IgD-negative memory B cell (primary cell): ENCODE results near the gene AKAP9. TPM values are rescaled to one million over a fixed set of nuclear protein-coding genes. Genes with fewer than 3 reads are reported as not detected.
A peak's percentile ranks its signal among the peaks of the same experiment; 100 is the strongest.
"Not testable (repeated sequence)": the region's sequence is repeated elsewhere in the genome, so short reads cannot be mapped to it uniquely, and the experiment has no call there.

ENCODE experiments used
- H3K27ac Mint-ChIP-seq, 3 donors: one replicate each; pipeline ENCODE4 v1.8.0; 2020 to 2022; ENCODE audit warnings: mild to moderate bottlenecking in 3 of 3, mixed read lengths in 3 of 3, moderate library complexity in 1 of 3
- H3K27me3 Mint-ChIP-seq: one replicate; pipeline ENCODE4 v1.8.0; 2021; ENCODE audit warnings: mixed read lengths
- H3K36me3 Mint-ChIP-seq: one replicate; pipeline ENCODE4 v1.8.0; 2020; ENCODE audit warnings: mild to moderate bottlenecking, mixed read lengths
- H3K4me1 Mint-ChIP-seq, 3 donors: one replicate each; pipeline ENCODE4 v1.8.0; 2020 to 2022; ENCODE audit warnings: mixed read lengths in 3 of 3, mild to moderate bottlenecking in 1 of 3
- H3K4me3 Mint-ChIP-seq, 4 donors: one replicate each; pipeline ENCODE4 v1.8.0; 2020 to 2022; ENCODE audit warnings: mild to moderate bottlenecking in 4 of 4, mixed read lengths in 4 of 4, moderate library complexity in 3 of 4
- H3K9me3 Mint-ChIP-seq, 3 donors: one replicate each; pipeline ENCODE4 v1.8.0; 2020 to 2021; ENCODE audit warnings: mixed read lengths in 3 of 3, mild to moderate bottlenecking in 1 of 3
- polyA plus RNA-seq: library from polyadenylated mRNA; unstranded; fragments of 300-500 nt; fragmentation: Illumina TruSeq; gene quantifications from one replicate; pipeline ENCODE4 v1.2.3, GENCODE V29; 2021

The AKAP9 gene
- polyA plus RNA-seq, 1 donor from 2014 or later, result 36.2 TPM

DNA sequence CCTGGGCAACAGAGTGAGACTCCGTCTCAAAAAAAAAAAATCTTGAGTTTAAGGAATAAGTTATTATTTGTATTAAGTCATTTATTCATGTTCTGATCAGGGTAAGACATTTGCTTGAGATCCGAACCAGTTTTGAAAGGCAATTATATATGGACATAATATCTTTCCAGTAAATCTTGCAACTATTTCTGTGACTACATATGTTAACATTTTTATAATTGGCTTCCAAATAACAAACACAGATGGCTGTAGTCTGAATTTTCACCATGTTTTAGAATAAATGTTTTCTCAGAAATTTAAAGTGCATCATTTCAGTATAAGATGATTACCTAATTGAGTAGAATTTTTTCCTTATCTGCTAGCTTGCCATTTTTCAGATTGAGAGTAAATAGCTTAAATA is 21.2 kb downstream of the AKAP9 start:
- no peaks in the 10 kb centered on the region for H3K27me3 Mint-ChIP-seq
- peaks cover 0 to 2% (median 1%) of the 10 kb centered on the region in 3 donors for H3K9me3 Mint-ChIP-seq
- no peak overlapping the region for H3K4me3 Mint-ChIP-seq
- H3K27ac Mint-ChIP-seq, result no peak overlapping the region
- peaks cover 10% of the 10 kb centered on the region for H3K36me3 Mint-ChIP-seq
- peaks cover 16 to 21% (median 16%) of the 10 kb centered on the region in 3 donors for H3K4me1 Mint-ChIP-seq

DNA sequence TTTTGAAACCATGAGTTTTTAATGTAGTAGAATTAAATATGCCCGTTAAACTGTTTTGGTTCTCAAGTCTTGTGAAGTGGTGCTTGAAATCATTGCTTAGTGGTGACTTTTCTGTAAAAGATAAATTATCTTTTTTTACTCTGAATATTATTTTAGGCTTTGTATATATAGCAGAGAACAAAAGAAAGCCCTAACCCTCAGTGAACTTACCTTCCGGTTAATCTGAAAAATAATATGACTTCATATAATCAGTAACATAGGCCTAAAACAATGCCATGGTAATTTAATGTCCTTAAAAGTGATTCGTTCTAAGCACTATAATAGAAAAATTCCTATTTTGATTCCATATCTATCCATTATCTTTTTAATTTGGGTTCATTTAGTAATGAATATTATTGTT is 21.8 kb downstream of the AKAP9 start:
- Mint-ChIP-seq H3K4me1 (peaks cover 21 to 27% (median 22%) of the 10 kb centered on the region in 3 donors), H3K36me3 (peaks cover 9% of the 10 kb centered on the region), H3K4me3 (no peak overlapping the region), H3K9me3 (peaks cover 0 to 2% (median 1%) of the 10 kb centered on the region in 3 donors), H3K27me3 (no peaks in the 10 kb centered on the region), H3K27ac (no peak overlapping the region)

DNA sequence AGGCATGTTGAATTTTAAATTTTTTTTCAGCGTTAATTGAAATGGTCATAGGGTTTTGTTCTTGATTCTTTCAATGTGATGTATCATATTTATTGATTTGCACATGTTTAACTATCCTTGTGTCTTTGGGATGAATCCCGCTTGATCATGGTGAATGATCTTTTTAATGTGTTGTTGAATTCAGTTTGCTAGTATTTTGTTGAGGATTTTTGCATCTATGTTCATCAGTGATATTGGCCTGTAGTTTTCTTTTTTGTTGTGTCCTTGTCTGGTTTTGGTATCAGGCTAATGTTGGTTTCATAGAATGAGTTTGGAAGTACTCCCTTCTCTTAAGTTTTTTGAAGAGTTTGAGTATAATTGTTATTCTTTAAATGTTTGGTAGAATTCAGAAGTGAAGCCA is 26.9 kb downstream of the AKAP9 start:
- H3K36me3 Mint-ChIP-seq, H3K27me3 Mint-ChIP-seq, H3K9me3 Mint-ChIP-seq: not testable (repeated sequence)
- Mint-ChIP-seq H3K4me1 (peaks cover 35 to 47% (median 38%) of the 10 kb centered on the region in 3 donors), H3K4me3 (peak overlapping the region in 1 of 4 donors; percentile 86), H3K27ac (peak overlapping the region in 1 of 3 donors; percentile 13)

DNA sequence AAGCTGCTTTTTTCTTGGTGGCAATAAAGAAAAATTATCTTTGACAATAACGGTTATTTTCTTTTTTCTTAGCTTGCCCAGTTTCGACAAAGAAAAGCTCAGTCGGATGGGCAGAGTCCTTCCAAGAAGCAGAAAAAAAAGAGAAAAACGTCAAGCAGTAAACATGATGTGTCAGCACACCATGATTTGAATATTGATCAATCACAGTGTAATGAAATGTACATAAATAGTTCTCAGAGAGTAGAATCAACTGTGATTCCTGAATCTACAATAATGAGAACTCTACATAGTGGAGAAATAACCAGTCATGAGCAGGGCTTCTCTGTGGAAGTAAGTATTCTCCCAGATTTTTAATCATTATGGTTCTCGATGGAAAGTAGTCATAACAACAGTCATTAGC is 33.0 kb downstream of the AKAP9 start:
- Mint-ChIP-seq H3K4me1 (peaks cover 12 to 25% (median 16%) of the 10 kb centered on the region in 3 donors), H3K9me3 (no peaks in the 10 kb centered on the region), H3K4me3 (no peak overlapping the region), H3K27me3 (no peaks in the 10 kb centered on the region), H3K36me3 (peaks cover 5% of the 10 kb centered on the region), H3K27ac (no peak overlapping the region)

DNA sequence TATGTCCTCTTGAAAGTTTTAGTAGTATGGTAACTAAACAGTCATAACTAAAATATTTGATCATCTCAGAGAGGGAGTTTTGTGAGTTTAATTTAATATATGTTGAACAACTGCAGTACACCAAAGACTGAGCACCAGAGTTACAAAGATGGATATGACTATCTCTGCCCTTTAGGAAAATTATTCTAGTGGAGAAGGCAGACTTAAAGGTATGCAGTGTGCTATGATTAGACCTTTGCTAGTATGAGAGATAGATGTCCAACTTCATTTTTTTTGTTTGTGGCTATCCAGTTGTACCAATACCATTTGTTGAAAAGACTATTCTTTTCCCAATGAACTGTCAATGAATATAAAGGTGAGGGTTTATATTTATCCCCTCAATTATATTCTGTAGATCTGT is 33.4 kb downstream of the AKAP9 start:
- no peaks in the 10 kb centered on the region for H3K27me3 Mint-ChIP-seq
- H3K36me3 Mint-ChIP-seq, result peaks cover 5% of the 10 kb centered on the region
- no peak overlapping the region for H3K4me3 Mint-ChIP-seq
- H3K9me3 Mint-ChIP-seq, result no peaks in the 10 kb centered on the region
- peak overlapping the region in 1 of 3 donors; percentile 69 for H3K27ac Mint-ChIP-seq
- peaks cover 10 to 24% (median 16%) of the 10 kb centered on the region in 3 donors for H3K4me1 Mint-ChIP-seq

DNA sequence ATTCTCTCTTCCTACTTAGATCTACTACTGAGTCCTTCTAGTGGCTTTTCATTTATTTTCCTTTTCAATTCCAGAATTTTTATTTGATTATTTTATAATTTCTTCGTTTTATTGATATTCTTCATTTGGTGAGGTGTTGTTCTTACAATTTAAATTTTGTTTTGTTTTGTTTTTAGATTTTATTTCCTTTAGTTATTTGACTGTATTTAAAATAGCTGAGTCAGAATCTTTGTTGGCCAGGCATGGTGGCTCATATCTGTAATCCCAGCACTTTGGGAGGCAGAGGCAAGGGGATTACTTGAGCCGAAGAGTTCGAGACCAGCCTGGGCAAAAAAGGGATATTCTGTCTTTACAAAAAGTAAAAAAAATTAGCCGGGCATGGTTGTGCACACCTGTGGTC is 36.1 kb downstream of the AKAP9 start:
- Mint-ChIP-seq H3K27ac (no peak overlapping the region), H3K4me3 (no peak overlapping the region), H3K4me1 (peaks cover 2 to 5% (median 4%) of the 10 kb centered on the region in 3 donors), H3K36me3 (peaks cover 5% of the 10 kb centered on the region), H3K27me3 (no peaks in the 10 kb centered on the region), H3K9me3 (no peaks in the 10 kb centered on the region)

DNA sequence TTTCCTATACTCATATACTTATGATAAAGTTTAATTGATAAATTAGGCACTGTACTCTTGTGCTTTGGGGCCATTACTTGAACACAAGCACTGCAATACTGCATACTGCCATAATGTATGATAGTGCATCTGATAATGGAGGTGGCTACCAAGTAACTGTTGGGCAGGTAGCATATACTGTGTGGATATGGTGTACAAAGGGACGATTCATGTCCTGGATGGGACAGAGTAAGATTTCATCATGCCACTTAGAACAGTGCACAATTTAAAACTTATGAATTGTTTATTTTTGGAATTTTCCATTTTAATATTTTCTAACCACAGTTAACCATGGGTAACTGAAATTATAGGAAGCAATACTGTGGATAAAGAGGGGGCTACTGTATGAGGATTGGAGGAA is 38.9 kb downstream of the AKAP9 start:
- H3K4me1 Mint-ChIP-seq, result peaks cover 4 to 8% (median 7%) of the 10 kb centered on the region in 3 donors
- H3K9me3 Mint-ChIP-seq, result peaks cover 0 to 2% (median 1%) of the 10 kb centered on the region in 3 donors
- no peak overlapping the region for H3K27ac Mint-ChIP-seq
- H3K36me3 Mint-ChIP-seq, result peaks cover 12% of the 10 kb centered on the region
- no peaks in the 10 kb centered on the region for H3K27me3 Mint-ChIP-seq
- H3K4me3 Mint-ChIP-seq, result no peak overlapping the region

DNA sequence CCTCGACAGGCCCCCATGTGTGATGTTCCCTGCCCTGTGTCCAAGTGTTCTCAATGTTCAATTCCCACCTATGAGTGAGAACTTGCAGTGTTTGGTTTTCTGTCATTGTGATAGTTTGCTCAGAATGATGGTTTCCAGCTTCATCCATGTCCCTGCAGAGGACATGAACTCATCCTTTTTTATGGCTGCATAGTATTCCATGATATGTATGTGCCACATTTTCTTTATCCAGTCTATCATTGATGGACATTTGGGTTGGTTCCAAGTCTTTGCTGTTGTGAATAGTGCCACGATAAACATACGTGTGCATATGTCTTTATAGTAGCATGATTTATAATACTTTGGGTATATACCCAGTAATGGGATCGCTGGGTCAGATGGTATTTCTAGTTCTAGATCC is 41.7 kb downstream of the AKAP9 start:
- not testable (repeated sequence) for H3K4me1 Mint-ChIP-seq, H3K9me3 Mint-ChIP-seq, H3K4me3 Mint-ChIP-seq, H3K27ac Mint-ChIP-seq, H3K27me3 Mint-ChIP-seq
- peaks cover 15% of the 10 kb centered on the region for H3K36me3 Mint-ChIP-seq

DNA sequence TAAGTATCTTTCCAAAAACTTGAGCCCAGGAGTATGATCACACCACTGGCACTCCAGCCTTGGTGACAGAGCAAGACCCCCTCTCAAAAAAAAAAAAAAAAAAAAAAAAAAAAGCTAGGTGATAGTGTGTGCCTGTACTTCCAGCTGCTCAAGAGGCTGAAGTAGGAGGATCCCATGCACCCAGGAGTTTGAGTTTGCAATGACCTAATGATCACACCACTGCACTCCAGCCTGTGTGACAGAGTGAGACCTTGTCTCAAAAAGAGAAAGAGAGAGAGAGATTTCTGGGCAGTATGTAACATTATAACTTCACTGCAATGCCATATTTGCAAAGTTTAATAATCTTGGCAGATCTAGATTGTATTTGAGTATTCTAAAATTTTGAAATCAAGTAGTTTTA is 47.6 kb downstream of the AKAP9 start:
- H3K27ac Mint-ChIP-seq, result peak overlapping the region in 1 of 3 donors; percentile 54
- H3K4me1 Mint-ChIP-seq, result peaks cover 0 to 8% (median 6%) of the 10 kb centered on the region in 3 donors

DNA sequence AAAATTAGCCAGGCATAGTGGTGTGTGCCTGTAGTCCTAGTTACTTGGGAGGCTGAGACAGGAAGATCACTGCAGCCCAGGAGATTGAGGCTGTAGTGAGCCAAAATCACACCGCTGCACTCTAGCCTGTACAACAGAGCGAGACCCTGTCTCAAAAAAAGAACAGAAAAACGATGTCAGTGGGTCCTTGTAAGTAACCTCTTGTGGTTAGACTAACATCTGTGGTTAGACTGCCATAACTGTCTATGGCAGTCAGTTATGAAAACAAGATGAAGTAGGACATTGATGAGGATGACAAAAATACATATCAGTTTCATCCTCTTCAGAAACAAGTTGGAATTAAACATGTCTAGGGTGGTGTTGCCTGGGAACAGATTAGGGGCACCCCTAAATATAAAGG is 53.3 kb downstream of the AKAP9 start:
- H3K27me3 Mint-ChIP-seq, result no peaks in the 10 kb centered on the region
- H3K9me3 Mint-ChIP-seq, result no peaks in the 10 kb centered on the region
- no peak overlapping the region for H3K4me3 Mint-ChIP-seq
- H3K27ac Mint-ChIP-seq, result peak overlapping the region in 1 of 3 donors; percentile 57
- peaks cover 11% of the 10 kb centered on the region for H3K36me3 Mint-ChIP-seq
- H3K4me1 Mint-ChIP-seq, result peaks cover 0 to 5% (median 3%) of the 10 kb centered on the region in 3 donors

More for the DNA sequence above, 47.6 kb downstream of the AKAP9 start:
- no peak overlapping the region for H3K4me3 Mint-ChIP-seq
- no peaks in the 10 kb centered on the region for H3K9me3 Mint-ChIP-seq
- H3K36me3 Mint-ChIP-seq, result peaks cover 12% of the 10 kb centered on the region
- no peaks in the 10 kb centered on the region for H3K27me3 Mint-ChIP-seq

DNA sequence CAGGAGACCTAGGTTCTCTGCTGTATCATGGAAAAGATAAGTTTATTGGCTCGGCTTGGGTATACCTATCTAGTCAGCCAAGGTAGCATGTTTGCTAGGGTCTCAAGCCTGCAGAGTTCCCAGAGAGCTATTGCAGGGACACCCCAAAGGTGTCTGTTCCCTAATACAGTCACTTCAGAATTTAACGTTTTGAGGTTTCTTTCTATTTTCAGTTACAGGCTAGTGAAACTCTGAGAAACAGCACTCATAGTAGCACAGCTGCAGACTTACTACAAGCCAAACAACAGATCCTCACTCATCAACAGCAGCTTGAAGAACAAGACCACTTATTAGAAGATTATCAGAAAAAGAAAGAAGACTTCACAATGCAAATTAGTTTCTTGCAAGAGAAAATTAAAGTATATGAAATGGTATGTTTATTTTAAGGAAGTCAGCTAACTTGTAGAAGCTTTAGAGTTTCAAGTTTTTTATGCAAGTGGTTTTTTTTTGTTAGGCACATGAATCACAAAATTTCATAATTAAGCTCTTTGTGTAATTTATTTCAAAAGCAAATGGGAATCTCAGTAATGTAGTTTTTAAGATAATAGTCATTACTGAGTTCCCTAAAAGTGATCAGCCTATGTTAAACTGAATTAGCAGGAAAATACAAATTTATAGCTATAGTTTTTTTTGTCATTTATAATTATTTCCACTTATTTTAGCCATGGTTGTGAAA is 54.9 kb downstream of the AKAP9 start:
- Mint-ChIP-seq H3K9me3 (no peaks in the 10 kb centered on the region), H3K27ac (no peak overlapping the region), H3K4me1 (peaks cover 0 to 5% (median 3%) of the 10 kb centered on the region in 3 donors), H3K27me3 (no peaks in the 10 kb centered on the region), H3K36me3 (peaks cover 11% of the 10 kb centered on the region), H3K4me3 (no peak overlapping the region)

DNA sequence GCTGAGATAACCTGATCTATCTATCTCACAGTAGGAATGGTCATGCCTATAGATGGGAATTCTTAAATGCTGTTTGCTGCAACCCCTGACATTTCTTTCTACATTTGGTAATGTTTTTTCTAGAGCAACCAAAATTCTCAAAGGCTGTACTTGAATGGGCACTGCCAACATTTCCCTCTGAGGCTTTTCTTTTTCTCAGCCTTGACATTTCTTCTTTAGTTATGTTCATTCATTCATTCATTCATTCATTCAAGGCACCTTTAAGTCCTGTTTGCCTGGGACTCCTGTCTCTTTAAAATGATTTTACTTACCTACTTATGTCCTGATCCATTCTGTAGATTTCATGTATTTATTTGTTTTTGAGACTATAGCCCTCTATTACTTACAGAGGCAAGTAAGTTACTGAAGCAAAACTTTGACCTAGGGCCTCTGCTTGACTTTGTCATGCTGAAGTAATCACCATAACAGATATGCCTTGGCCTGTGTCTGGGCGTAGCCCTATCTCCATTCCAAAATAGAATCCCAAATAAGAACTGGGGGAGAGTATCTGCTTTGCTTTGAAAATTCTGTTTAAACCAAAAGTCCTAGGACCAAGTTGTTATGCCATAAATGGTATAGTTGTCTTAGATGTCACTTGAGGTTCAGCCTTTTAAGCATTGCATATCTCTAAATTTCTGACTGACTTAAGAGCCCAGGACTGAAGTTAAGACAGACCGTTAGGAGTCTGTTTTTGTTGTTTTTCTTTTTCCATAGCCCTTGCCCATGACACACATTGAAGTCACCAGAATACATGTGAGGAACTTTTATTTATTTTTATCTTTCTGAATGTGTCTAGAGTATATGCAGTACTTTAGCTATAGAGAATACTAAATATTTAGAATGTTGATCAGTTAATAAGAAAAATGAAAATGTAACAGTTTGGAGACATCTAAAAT is 59.2 kb downstream of the AKAP9 start:
- no peak overlapping the region for H3K4me3 Mint-ChIP-seq
- peaks cover 1 to 4% (median 4%) of the 10 kb centered on the region in 3 donors for H3K4me1 Mint-ChIP-seq
- peaks cover 22% of the 10 kb centered on the region for H3K36me3 Mint-ChIP-seq
- no peaks in the 10 kb centered on the region for H3K27me3 Mint-ChIP-seq
- peaks cover 0 to 6% (median 4%) of the 10 kb centered on the region in 3 donors for H3K9me3 Mint-ChIP-seq
- no peak overlapping the region for H3K27ac Mint-ChIP-seq

DNA sequence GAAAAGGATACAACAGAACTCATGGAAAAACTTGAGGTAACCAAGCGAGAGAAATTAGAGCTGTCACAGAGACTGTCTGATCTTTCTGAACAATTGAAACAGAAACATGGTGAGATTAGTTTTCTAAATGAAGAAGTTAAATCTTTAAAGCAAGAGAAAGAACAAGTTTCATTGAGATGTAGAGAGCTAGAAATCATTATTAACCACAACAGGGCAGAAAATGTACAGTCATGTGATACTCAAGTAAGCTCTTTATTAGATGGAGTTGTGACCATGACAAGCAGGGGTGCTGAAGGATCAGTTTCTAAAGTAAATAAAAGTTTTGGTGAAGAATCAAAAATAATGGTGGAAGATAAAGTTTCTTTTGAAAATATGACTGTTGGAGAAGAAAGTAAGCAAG is 62.1 kb downstream of the AKAP9 start:
- Mint-ChIP-seq H3K36me3 (peaks cover 30% of the 10 kb centered on the region), H3K4me3 (no peak overlapping the region), H3K4me1 (peaks cover 1 to 4% (median 2%) of the 10 kb centered on the region in 3 donors), H3K9me3 (peaks cover 3 to 8% (median 4%) of the 10 kb centered on the region in 3 donors), H3K27me3 (no peaks in the 10 kb centered on the region), H3K27ac (no peak overlapping the region)

DNA sequence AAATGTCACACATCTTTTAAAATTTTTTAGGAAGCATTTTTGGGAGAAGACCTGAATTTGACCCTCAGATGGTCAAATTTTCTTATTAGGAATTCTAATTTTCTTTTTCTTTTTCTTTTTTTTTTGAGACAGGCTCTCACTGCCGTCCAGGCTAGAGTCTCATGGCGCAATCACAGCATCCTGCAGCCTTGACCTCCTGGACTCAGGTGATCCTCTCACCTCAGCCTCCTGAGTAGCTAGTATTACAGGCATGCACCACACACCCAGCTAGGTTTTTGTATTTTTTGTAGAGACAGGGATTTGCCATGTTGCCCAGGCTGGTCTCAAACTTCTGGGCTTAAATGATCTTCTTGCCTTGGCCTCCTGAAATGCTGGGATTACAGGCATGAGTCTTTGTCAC is 65.4 kb downstream of the AKAP9 start:
- H3K9me3 Mint-ChIP-seq, result peaks cover 3 to 7% (median 6%) of the 10 kb centered on the region in 3 donors
- peaks cover under 1 to 4% (median 2%) of the 10 kb centered on the region in 3 donors for H3K4me1 Mint-ChIP-seq
- peaks cover 30% of the 10 kb centered on the region for H3K36me3 Mint-ChIP-seq
- H3K27me3 Mint-ChIP-seq, result no peaks in the 10 kb centered on the region
- H3K27ac Mint-ChIP-seq, result peak overlapping the region in 1 of 3 donors; percentile 44
- peak overlapping the region in 1 of 4 donors; percentile 4 for H3K4me3 Mint-ChIP-seq

DNA sequence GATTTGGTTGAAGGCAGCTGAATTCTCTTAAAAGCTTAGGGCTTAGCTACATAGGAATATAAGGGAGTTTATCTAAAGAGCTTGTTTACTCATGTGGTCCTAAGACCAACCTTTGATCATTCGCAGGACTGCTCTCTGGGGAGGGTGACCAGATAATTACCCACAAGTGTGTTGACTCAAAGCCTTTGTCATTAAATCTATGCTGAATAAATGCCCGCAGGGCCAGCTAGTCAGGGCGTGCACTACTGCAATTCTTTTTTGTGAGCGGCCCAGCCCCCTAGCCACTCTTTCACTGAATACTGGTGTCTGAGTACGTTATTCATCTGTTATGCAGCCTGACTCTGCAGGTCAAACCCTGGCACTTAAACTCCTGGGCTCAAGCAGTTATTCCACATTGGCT is 69.6 kb downstream of the AKAP9 start:
- Mint-ChIP-seq H3K36me3 (peaks cover 25% of the 10 kb centered on the region), H3K4me1 (peaks cover 0 to 3% (median 0%) of the 10 kb centered on the region in 3 donors), H3K9me3 (peaks cover under 1 to 3% (median 2%) of the 10 kb centered on the region in 3 donors), H3K27ac (peak overlapping the region in 1 of 3 donors; percentile 33), H3K27me3 (no peaks in the 10 kb centered on the region), H3K4me3 (no peak overlapping the region)
